HFFc6 (cell line): ENCODE measurements around the gene METTL22. TPM values are rescaled to one million over a fixed set of nuclear protein-coding genes. Genes with fewer than 3 reads are reported as not detected.
A peak's percentile ranks its signal among the peaks of the same experiment; 100 is the strongest.

Experiments used
- DNase-seq: peaks from one replicate; pipeline ENCODE4 v3.0.0-alpha.2; 2018
- H3K27ac Mint-ChIP-seq: 2 replicates; pipeline ENCODE4 v1.8.0; 2020; ENCODE audit warnings: mild to moderate bottlenecking, mixed read lengths
- H3K27me3 Mint-ChIP-seq: 2 replicates; pipeline ENCODE4 v1.8.0; 2021; ENCODE audit warnings: mild to moderate bottlenecking, moderate library complexity, mixed read lengths; ENCODE audit not compliant: insufficient read depth
- H3K36me3 Mint-ChIP-seq: 2 replicates; pipeline ENCODE4 v1.8.0; 2021; ENCODE audit warnings: low read depth, mixed read lengths
- H3K4me1 Mint-ChIP-seq: 2 replicates; pipeline ENCODE4 v1.8.0; 2020; ENCODE audit warnings: low read depth, mixed read lengths
- H3K4me3 Mint-ChIP-seq: 2 replicates; pipeline ENCODE4 v1.8.0; 2020; ENCODE audit warnings: mild to moderate bottlenecking, moderate library complexity, mixed read lengths
- H3K9me3 Mint-ChIP-seq: 2 replicates; pipeline ENCODE4 v1.8.0; 2020; ENCODE audit warnings: mild to moderate bottlenecking, mixed read lengths
- total RNA-seq, 6 experiments: library from RNA; stranded (reverse); fragmentation: NEBNext Ultra II Directional; extraction: Animal tissue kit (Norgen Biotek cat#: 25700); gene quantifications; 2 replicates in 1 of 6; 3 replicates in 5 of 6; pipeline ENCODE4 v1.2.3, GENCODE V29; 2021
- TF ChIP-seq, protein P1 (sequence below): fragments of 200-600 bp; sonication (generic); IDR thresholded peaks from 2 replicates; pipeline ENCODE4 v1.5.0; 2021; ENCODE audit warnings: antibody characterized with exemption, mild to moderate bottlenecking

METTL22 gene
- total RNA-seq, 6 experiments from 2014 or later: 33.5 to 38.0 (median 36.0) TPM

- Mint-ChIP-seq H3K36me3 (no peaks in the 10 kb centered on the region), H3K4me1 (peaks cover 13% of the 10 kb centered on the region), H3K9me3 (no peaks in the 10 kb centered on the region), H3K27me3 (peaks cover 5% of the 10 kb centered on the region), H3K27ac (no peak overlapping the region), H3K4me3 (no peak overlapping the region)
- TF ChIP-seq, protein P1, sequence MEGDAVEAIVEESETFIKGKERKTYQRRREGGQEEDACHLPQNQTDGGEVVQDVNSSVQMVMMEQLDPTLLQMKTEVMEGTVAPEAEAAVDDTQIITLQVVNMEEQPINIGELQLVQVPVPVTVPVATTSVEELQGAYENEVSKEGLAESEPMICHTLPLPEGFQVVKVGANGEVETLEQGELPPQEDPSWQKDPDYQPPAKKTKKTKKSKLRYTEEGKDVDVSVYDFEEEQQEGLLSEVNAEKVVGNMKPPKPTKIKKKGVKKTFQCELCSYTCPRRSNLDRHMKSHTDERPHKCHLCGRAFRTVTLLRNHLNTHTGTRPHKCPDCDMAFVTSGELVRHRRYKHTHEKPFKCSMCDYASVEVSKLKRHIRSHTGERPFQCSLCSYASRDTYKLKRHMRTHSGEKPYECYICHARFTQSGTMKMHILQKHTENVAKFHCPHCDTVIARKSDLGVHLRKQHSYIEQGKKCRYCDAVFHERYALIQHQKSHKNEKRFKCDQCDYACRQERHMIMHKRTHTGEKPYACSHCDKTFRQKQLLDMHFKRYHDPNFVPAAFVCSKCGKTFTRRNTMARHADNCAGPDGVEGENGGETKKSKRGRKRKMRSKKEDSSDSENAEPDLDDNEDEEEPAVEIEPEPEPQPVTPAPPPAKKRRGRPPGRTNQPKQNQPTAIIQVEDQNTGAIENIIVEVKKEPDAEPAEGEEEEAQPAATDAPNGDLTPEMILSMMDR: no peak
- no peak for DNase-seq
Observed at GRCh38 chr16:8611122-8611521, 10.4 kb upstream of the METTL22 start.

GRCh38 chr16:8611886-8612600 is 9.5 kb upstream of the METTL22 start:
- no peaks in the 10 kb centered on the region for H3K36me3 Mint-ChIP-seq
- H3K27me3 Mint-ChIP-seq: peaks cover 9% of the 10 kb centered on the region
- peaks cover 13% of the 10 kb centered on the region for H3K4me1 Mint-ChIP-seq
- H3K27ac Mint-ChIP-seq: no peak overlapping the region; the same call in 1 of the 2 replicates
- no peak overlapping the region for H3K4me3 Mint-ChIP-seq
- DNase-seq: peak; percentile 20
- H3K9me3 Mint-ChIP-seq: no peaks in the 10 kb centered on the region
- TF ChIP-seq, protein P1: no peak

GRCh38 chr16:8614435-8615029 is 7.0 kb upstream of the METTL22 start:
- no peak for DNase-seq
- peaks cover 21% of the 10 kb centered on the region for H3K4me1 Mint-ChIP-seq
- H3K4me3 Mint-ChIP-seq: no peak overlapping the region
- no peaks in the 10 kb centered on the region for H3K9me3 Mint-ChIP-seq
- no peak overlapping the region for H3K27ac Mint-ChIP-seq
- no peaks in the 10 kb centered on the region for H3K36me3 Mint-ChIP-seq
- TF ChIP-seq, protein P1: no peak
- peaks cover 17% of the 10 kb centered on the region for H3K27me3 Mint-ChIP-seq

GRCh38 chr16:8619671-8620370 is 1.7 kb upstream of the METTL22 start:
- no peak overlapping the region for H3K27ac Mint-ChIP-seq
- H3K4me3 Mint-ChIP-seq: no peak overlapping the region
- TF ChIP-seq, protein P1: no peak
- H3K4me1 Mint-ChIP-seq: peaks cover 32% of the 10 kb centered on the region
- peaks cover 15% of the 10 kb centered on the region for H3K27me3 Mint-ChIP-seq
- H3K9me3 Mint-ChIP-seq: no peaks in the 10 kb centered on the region
- no peaks in the 10 kb centered on the region for H3K36me3 Mint-ChIP-seq
- no peak for DNase-seq

DNA sequence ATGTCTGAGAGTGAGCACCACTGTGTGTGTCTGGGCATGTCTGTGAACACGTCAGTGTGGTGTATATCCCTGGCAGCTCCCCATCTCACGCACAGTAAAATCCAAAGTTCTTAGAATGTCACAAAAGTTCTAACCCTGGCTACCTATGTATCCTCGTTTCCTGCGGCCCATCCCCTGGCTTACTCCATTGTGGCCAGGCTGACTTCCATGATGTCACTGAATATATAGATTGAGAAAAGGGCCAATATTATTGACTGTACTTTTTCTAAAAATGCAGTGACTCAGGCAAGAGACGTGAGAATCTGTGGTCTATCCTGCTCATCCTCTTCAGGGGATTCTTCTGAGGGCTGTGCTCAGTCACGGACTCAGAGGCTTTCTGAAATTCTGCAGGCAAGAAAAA is 963 bp upstream of the METTL22 start:
- Mint-ChIP-seq H3K27ac (no peak overlapping the region), H3K4me3 (peak overlapping the region; percentile 96), H3K36me3 (no peaks in the 10 kb centered on the region), H3K27me3 (peaks cover 15% of the 10 kb centered on the region), H3K4me1 (peaks cover 32% of the 10 kb centered on the region), H3K9me3 (no peaks in the 10 kb centered on the region)
- DNase-seq: no peak
- TF ChIP-seq, protein P1: no peak
